GM19099 (cell line): ENCODE data around the gene AK8.

ENCODE experiments used
- POLR2A ChIP-seq: IDR thresholded peaks from 3 replicates; pipeline ENCODE4 v1.6.1; 2011; ENCODE audit warnings: low read depth; ENCODE audit not compliant: insufficient read length; ENCODE audit errors: extremely low read depth

AK8 gene

DNA sequence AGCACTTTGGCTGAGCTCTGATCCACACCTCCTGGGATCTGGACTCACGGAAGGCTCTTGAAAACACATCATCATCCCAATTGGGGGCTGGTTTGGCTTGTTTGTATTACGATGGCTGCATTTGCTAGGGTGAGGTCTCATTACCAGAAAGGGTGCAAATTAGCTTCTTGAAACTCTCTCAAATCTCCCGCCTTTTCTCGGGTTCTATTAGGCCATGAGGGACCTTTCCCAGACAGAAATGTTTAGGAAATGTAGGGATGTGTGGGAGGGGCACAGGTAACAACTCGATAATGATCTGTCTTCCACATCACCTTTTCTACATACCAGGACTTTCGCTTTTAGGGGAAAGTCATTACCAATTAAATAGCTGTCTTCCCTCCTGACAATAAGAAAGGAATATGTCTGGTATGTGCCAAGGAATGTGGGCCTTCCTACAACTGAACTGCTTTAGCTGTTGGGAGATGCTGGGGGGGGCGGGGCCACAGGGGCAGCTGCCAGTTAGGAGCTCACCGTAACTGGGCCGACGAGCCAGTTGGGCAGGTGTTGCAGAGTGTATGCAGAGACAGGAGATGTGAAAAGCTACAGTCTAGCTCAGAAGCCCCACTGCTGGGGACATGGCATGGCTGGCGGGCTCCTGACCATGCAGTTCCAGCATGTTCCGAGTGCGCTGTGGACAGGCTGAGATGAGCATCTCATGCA is 71.2 kb downstream of the AK8 start:
- no peak for TF ChIP-seq POLR2A

DNA sequence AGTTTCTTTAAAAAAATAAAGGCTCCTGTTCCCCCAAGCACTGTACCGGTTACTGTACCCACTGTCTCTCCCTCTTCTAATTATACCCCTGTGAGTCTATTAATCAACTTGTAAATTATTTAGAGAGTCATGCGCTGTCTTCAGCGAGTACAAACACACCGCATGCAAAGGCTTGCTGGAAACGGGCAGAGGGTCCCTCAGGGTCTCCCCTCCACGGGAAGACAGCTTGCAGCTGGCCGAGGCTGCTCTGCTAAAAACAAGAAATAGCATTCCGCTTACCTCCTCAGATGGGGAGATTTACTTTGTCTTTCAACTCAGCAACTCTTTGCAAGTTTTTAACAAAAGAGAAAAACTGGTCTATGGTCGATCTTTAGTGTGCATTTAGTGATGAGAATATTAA is 71.8 kb downstream of the AK8 start:
- no peak for TF ChIP-seq POLR2A

DNA sequence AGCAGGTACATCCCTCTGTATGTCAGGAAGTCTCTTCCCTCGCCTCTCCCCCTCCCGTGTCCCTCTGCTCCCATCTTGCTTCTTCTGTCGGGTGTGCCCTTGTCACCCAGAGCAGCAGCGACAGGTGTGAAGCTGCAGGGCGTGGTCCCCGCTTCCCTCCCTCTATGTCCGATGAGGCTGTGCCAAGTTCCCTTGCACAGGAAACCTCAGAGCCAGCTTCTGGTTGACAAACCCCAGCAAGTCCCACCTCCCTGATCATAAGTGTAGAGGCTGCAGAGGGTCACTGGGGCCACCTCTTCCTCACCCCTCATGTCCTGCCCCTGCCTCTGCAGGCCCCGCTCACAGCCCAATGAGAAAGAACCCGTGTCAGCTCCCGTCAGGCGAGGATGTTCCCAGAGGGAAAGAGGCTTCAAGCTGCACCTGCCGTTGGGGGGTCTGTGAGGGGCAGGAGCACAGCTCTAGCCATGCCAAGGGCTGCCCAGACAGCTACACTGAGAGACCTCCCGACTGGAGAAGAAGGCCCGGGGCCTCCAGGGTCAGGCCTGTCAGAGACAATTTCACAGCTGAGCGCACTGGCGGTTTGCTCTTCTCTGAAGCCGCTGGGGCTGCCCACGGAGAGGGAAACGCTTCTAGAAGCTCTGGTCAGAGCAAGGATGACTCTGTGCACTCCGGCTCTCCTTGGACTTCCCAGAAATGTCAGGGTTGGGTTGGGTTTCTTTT is 73.3 kb downstream of the AK8 start:
- no peak for TF ChIP-seq POLR2A

DNA sequence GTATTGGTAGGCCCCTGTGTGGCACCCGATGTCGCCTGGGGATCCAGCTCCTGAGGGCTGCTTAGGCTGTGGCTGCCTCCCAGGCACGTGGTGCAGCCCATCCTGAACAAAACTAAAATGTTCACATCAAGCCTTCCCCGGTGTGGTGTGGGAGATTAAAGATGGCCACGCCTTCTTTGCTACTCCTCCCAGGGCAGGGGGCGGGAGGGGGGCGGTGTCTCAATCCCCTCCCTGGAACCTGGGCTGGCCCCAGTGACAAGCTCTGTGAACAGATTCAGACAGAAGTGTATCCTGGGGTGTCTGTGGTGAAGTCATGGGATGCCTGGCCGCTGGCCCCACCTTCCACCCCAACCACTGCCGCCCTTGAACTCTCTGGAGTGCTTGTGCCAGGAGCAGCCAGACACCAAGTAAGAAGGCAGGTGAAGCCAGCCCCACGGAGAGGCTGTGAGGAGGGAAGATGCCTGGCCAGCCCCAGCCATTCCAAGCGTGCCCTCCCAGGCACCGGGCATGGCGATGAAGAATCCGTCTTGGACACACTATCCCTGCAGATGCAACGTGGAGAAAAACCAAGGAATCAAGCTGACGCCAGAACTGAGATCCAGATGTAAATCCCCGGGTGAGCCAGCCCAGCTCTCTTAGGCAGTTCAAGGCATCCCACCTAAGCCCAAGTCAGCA is 75.8 kb downstream of the AK8 start:
- no peak for TF ChIP-seq POLR2A

DNA sequence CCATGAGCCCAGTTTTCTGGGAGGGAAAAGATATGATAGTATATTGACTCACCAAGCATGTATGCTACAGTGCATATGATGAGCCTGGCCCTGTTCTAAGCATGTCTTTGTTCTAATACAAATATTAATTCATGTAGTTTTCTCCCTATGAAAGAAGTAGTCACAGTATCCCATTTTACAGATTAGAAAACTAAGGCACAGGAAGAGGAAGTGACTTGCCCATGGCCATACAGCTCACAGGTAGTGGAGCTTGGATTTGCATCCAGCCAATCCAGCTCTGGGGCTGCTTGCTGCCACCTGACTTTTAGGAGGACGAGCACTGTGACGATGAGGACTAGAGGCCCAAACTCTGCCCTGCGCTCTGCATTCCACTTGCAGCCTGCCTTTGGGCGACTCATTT is 76.4 kb downstream of the AK8 start:
- no peak for TF ChIP-seq POLR2A

DNA sequence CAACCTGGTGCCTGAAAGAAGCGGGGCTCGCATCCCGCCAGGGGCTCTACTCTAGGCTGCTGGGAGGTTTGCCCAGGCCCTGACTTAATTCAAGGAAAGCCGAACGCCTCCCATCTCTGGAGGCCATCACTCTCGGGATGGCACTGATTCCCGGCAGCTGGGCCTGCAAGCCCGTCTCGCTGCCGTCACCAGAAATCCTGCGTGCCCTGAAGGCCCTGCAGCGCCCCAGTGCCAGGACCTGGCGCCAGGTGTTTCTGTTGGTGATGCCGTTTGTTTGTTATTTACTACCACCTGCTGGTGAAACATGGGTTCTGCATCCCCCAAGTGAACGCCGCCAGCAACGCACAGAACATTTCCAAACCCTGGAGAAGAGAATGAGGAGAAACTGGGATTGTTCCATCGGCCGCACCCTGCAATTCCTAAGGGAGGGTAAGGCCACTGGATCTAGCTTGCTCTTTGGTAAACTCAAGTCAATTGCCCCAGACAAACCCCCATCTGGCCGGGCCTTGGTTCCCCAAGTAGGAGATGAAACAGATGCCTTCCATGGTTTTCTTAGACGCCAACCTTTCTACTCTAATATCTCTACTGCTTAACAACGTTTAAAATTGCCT is 77.9 kb downstream of the AK8 start:
- no peak for TF ChIP-seq POLR2A

DNA sequence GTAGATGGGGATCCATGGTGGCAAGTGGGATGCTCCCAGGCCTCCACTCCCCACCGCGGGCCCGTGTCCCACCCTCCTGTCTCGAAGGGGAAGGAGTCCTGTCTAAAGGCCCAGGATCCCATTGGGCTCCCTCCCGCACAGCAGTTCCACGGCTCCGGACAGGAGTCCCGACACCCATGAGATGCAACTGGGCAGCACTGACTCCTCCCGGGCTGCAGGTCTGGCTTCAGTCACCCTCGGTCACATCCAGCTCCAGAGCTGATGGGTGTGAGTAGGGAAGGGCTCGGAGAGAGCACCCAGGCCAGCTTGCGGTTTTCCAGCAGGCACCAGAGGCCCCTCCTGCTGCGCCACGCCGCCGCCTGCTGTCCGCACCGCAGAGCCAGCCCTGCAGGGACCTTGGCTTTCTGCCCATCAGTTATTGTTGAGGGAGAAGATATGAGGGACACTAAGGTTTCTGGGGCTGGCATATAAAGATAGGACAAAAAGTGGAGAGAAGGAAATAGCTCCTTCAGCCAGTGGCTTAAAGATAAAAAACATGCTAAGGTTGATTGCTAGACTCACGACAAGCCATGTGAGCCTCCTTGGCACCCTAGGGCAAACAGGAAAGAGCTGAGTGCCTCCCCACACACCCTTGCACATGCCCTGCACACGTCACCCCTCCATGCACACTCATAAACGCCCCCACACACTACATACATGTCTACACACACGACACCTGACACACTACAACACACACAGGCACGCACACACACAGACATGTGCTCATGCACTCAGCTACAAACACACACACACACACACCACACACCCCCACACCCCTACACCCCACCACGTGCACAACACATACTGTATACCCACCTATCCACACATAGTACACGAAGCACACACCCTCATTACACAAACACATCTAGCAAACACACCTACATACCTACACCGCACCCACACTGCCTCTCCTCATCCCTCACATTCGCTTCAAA is 79.0 kb downstream of the AK8 start:
- TF ChIP-seq POLR2A = no peak

DNA sequence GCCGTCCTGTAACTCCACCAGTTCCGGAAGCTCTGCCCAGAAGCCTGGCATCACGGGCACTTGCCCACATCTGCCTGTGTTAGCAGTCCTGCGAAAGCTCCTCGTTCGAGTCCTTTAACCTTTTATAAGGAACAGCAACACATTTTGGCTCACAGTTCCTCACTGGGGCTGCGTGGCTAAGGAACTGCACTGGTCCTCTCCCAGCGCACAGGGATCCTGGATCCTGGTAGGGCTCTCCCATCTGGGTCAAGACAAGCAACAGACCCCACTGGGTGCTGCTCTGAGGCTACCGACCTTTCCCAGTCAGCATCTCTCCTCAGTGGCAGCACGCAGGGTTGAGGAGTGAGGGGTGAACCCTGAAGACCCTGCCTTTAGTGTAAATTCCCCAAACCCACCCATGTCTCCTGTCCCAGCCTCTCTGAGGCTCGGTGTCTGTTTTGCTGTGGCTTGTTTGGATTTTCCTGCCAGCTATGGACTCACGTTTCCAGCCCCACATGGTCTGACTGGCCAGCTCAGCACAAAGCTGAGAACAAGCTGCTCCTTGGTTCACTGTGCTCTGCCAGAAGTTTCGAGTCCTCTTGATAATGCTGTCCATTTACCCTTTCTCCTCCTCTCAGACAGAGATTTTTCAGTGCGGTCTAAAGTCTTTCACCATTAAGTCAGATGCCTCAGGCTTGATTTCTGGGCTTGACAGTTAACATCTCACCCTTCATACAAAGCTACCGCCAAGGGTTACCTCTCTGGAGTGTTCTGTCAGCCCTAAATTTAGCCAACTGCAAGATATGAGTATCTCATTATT is 80.0 kb downstream of the AK8 start:
- TF ChIP-seq POLR2A = no peak

DNA sequence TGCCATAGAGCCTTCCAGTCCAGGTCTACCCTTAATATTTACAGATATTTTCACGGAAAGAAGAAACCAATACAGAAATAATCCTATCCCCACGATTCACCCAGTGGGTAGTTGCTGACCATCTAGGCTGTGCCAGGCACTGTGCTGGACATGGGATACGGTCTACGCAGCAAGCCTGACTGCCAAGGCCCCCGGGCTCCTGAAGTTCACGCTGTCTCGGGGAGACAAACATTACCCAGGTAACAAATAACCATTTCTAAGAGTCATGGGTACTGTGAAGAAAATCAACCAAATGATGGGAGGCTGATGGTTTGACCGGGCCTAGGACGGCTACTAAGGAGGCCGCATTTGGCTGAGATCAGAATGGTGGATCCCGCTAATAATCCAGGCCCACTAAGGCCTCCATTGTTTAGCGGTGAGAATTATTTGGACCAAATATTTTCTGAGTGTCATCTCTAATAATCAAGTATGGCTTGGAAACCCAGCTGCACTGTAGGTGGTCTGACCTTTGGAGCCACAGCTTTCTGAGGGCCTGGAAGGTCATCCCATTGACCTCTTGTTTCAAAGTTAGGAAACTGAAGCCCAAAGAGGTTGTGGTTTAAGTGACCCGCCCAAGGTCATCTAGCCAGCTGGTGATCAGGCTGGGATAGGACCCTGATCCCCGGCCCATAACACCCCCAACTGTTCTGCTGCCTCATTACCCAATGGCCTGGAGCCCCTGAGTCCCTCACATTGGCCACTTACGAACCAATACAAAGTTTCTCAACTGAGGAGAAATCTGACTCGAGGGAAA is 82.4 kb downstream of the AK8 start:
- TF ChIP-seq POLR2A = no peak

DNA sequence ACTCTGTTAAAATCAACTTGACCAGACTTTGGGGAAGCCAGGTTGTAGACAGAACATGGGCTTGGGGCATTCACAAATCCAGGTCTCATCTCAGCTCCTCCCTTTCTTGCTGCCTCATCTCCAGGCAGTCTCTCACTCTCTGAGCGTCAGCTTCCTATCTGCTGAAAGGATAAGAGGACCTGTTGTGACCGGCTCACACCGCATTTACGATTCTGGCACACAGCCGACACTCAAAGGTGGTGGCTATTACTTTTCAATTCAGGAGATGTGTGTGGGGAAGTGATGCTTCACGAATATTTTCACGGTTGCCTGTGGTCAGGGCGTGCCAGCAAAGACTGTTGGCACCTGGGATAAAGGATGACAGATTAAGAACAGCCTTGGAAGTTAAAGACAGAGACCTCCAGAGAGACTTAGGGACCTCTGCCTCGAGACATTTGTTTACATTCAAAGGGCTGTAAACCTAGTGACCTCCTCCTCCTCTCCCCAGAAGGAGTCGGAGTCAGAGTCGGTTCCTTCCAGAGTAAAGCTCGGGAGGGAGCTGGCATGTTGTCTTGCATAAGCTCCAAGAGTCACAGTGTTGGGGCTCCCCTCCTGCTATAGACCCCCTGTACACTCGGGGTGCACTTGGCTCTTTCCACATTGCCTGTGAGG is 83.2 kb downstream of the AK8 start:
- TF ChIP-seq POLR2A = no peak

DNA sequence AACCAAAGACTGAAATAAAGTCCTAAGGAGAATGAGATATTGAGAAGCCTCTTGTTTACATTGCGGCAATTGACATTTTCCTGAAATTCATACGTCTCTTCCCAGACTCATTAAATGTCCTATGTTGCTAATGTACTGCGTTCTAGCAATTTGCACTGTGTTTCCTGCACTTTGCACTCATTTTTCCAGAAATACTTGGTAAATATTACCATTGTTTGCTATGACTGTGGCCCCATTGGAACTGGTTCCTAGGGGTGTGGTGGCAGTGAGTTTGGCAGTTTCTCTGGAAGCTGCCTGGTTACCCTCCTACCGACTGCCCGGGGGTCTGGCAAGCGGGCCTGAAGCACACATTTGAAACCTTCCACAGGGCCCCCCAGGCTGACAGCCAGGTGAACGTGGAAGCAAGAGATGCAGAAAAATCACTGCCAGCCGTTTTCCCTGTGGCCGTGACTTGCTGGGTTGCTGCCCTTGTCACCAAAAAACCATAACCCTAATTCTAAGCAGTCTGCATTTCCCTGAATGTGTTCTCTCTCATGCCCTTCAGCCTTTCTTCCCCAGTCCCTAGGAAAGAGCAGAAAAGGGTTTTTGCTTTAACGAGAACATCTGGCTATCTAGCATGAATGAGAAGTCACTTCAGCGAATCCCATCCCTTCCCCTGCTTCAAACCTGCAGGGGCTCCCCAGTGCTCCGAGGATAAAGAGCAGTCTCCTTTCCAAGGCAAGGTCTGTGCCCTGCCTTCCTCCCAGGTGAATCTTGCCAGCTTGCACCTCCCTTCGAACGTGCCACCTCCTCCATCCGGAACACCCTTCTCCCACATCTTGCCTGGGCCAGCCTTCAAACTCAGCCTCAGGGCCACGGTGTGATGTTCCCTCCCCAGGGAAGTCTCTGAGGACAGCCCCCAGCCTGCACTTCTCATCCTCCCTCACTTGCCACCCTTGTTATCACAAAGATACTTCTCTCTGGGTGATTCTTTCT is 84.2 kb downstream of the AK8 start:
- TF ChIP-seq POLR2A = no peak
